K562 (cell line): Measurements from ENCODE around the gene P2RX5. TPM values are rescaled to one million over a fixed set of nuclear protein-coding genes. Genes with fewer than 3 reads are reported as not detected.
A peak's percentile ranks its signal among the peaks of the same experiment; 100 is the strongest.

Source experiments
- CHD7 ChIP-seq: fragments of 200-600 bp; sonication (generic); IDR thresholded peaks from one replicate; pipeline ENCODE4 v1.6.1; 2012; ENCODE audit warnings: mild to moderate bottlenecking, low read depth, low read length, inconsistent platforms
- ETV1 ChIP-seq: fragments of 450-650 bp; conservative IDR thresholded peaks from 2 replicates; pipeline ENCODE4 v1.6.1; 2016; ENCODE audit warnings: missing genetic modification characterization, control low read depth, low read depth, missing compliant biosample characterization
- GABPB2 ChIP-seq: fragments of 250-450 bp; sonication (Bioruptor Pico); conservative IDR thresholded peaks from 2 replicates; pipeline ENCODE4 v1.5.1; 2021; ENCODE audit warnings: mild to moderate bottlenecking
- KDM4B ChIP-seq, 2 experiments: fragments of 450-650 bp in 1 of 2; sonication (generic) in 1 of 2; IDR thresholded peaks; 2 replicates each; pipeline ENCODE4 v1.6.1; 2016 to 2017; ENCODE audit warnings: borderline replicate concordance in 2 of 2, antibody characterized with exemption in 1 of 2, low read depth in 1 of 2, mild to moderate bottlenecking in 1 of 2
- NFRKB ChIP-seq: fragments of 450-650 bp; IDR thresholded peaks from 2 replicates; pipeline ENCODE4 v1.6.1; 2016; ENCODE audit warnings: low read depth
- PHB ChIP-seq: fragments of 250-450 bp; sonication (Bioruptor Pico); IDR thresholded peaks from 2 replicates; pipeline ENCODE4 v1.5.0; 2021
- RNF219 ChIP-seq: fragments of 250-450 bp; sonication (Bioruptor Pico); IDR thresholded peaks from 2 replicates; pipeline ENCODE4 v1.5.0; 2022; ENCODE audit warnings: mild to moderate bottlenecking
- SPI1 ChIP-seq: IDR thresholded peaks from 2 replicates; pipeline ENCODE4 v1.6.1; 2011; ENCODE audit warnings: low read depth, low read length, control low read depth, borderline replicate concordance
- TBP ChIP-seq: optimal IDR thresholded peaks from 2 replicates; pipeline ENCODE3; 2011; ENCODE audit warnings: low read depth, low read length, improper control_type of control experiment
- TCF7L2 ChIP-seq: fragments of 150-350 bp; IDR thresholded peaks from 2 replicates; pipeline ENCODE4 v1.6.1; 2016; ENCODE audit warnings: low read depth, mild to moderate bottlenecking, low read length, moderate library complexity
- TFAM ChIP-seq: fragments of 250-450 bp; sonication (Bioruptor Pico); conservative IDR thresholded peaks from 2 replicates; pipeline ENCODE4 v1.5.0; 2021; ENCODE audit warnings: mild to moderate bottlenecking, moderate library complexity
- U2AF1 ChIP-seq: fragments of 200-400 bp; formaldehyde crosslinking; optimal IDR thresholded peaks from 2 replicates; pipeline ENCODE3; 2017; ENCODE audit warnings: mild to moderate bottlenecking, low read depth, low read length, moderate library complexity
- ZEB2 ChIP-seq: fragments of 450-650 bp; IDR thresholded peaks from 2 replicates; pipeline ENCODE4 v1.6.1; 2016
- ZNF184 ChIP-seq: sonication (generic); formaldehyde crosslinking; IDR thresholded peaks from 2 replicates; pipeline ENCODE4 v1.5.0; 2020; ENCODE audit warnings: missing genetic modification reagents
- ZNF274 ChIP-seq: IDR thresholded peaks from 2 replicates; pipeline ENCODE4 v1.6.1; 2011; ENCODE audit warnings: low read depth, mild to moderate bottlenecking, low read length, moderate library complexity, borderline replicate concordance
- polyA plus RNA-seq, 8 experiments: library from polyadenylated mRNA; depleted of rRNA in 4 of 8; stranded (reverse) in 5 of 8; unstranded in 3 of 8; fragments of >200 nt; fragmentation: Nextera tagmentation in 2 of 8; fragmentation: Illumina TruSeq in 1 of 8; extraction: Ambion mirVana in 2 of 8; extraction: Trizol in 1 of 8; gene quantifications; 2 replicates each; pipeline versions ENCODE4 v1.2.1 to v1.2.3, GENCODE V29; 2011 to 2014; ENCODE audit warnings: inconsistent platforms in 1 of 8, missing spikeins in 1 of 8
- total RNA-seq, 7 experiments: library from RNA; depleted of rRNA in 6 of 7; stranded (reverse); fragments of >200 nt in 6 of 7; fragmentation: Illumina TruSeq in 2 of 7; extraction: Trizol in 2 of 7; gene quantifications; 2 replicates each; pipeline versions ENCODE4 v1.2.1 to v1.2.3, GENCODE V29; 2011 to 2021; ENCODE audit warnings: low replicate concordance in 1 of 7

Gene P2RX5
- total and polyA plus RNA-seq, 9 of the 15 experiments (the other 6 are each of a cell fraction or from before 2014, with no cell fraction given) = 0.31 to 4.0 (median 1.3) TPM

- TF ChIP-seq CHD7 = no peak
- no peak for TF ChIP-seq ZEB2
- no peak for TF ChIP-seq KDM4B (IDR thresholded peaks at IDR 0.05; ENCODE audit: borderline replicate concordance in 2 of 2, low read depth in 1 of 2)
- no peak for TF ChIP-seq RNF219
- no peak for TF ChIP-seq SPI1
- TF ChIP-seq TBP = peak; percentile 89
- TF ChIP-seq TFAM (CRISPR knock-in tag) = no peak
- no peak for TF ChIP-seq ZNF274
- no peak for TF ChIP-seq ETV1 (tag)
- TF ChIP-seq PHB (CRISPR knock-in tag) = no peak
- no peak for TF ChIP-seq ZNF184
- TF ChIP-seq U2AF1 = no peak
- TF ChIP-seq TCF7L2 = no peak
- peak; percentile 54; the same call in 1 of the 2 replicates for TF ChIP-seq NFRKB
- no peak for TF ChIP-seq GABPB2 (CRISPR knock-in tag)
Observed at GRCh38 chr17:3668279-3669084, 27.5 kb downstream of the P2RX5 start, which contains the start of the genes EMC6 and TAX1BP3 (continued).
